Measurements from ENCODE around the gene UTF1.

UTF1 gene

DNA sequence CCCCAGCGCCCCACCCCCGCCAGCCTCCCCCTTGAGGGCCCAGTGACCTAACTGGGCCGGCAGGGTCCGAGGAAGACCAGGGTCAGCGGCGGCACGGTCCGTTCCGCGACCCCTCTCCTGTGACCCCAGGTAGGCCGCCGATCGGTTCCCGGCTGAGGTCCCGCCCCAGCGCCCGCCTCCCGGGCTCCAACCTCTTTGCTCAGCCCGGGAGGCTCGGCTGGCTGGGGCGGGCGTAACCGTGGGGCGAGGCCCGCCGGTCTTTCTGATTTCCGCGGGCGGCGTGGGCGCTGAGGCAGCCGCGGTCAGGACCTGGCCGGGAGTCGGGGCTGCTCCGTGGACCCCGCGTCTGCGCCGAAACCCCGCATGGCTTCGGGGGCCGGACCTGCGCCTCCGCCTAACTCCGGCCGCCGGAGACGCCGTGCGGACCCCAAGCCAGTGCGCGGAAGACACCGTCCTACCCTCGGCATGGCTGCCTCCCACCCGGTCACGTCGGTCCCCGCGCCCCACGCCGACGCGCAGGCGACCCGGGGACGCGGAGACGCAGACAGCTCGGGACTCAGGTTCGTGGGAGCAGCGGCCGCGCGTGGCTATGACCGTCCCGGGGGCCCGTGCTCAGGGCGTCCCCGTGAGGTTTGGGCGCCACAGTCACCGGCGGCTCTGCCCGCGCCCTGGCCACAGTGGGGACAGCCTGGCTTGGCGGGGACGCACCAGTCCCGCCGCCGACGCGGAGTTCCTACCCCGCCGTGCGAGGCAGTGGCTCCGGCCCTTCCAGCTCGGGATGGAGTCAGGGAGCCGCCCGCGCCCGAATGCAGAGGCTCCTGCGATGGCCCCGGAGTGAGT is 6.6 kb downstream of the UTF1 start:
- TF ChIP-seq FOXP2 (optimal IDR thresholded peaks at IDR 0.05; ENCODE audit: borderline replicate concordance, extremely low read depth, extremely low read length, insufficient read depth) (no peak), POLR2AphosphoS5 (IDR thresholded peaks at IDR 0.05; ENCODE audit: low read depth, low read length) (no peak), TAF1 (IDR thresholded peaks at IDR 0.05; ENCODE audit: borderline replicate concordance, insufficient read depth, low read length) (no peak), SIN3A (IDR thresholded peaks at IDR 0.05; ENCODE audit: borderline replicate concordance, insufficient read depth, low read length) (no peak)
- TF ChIP-seq, protein P1, sequence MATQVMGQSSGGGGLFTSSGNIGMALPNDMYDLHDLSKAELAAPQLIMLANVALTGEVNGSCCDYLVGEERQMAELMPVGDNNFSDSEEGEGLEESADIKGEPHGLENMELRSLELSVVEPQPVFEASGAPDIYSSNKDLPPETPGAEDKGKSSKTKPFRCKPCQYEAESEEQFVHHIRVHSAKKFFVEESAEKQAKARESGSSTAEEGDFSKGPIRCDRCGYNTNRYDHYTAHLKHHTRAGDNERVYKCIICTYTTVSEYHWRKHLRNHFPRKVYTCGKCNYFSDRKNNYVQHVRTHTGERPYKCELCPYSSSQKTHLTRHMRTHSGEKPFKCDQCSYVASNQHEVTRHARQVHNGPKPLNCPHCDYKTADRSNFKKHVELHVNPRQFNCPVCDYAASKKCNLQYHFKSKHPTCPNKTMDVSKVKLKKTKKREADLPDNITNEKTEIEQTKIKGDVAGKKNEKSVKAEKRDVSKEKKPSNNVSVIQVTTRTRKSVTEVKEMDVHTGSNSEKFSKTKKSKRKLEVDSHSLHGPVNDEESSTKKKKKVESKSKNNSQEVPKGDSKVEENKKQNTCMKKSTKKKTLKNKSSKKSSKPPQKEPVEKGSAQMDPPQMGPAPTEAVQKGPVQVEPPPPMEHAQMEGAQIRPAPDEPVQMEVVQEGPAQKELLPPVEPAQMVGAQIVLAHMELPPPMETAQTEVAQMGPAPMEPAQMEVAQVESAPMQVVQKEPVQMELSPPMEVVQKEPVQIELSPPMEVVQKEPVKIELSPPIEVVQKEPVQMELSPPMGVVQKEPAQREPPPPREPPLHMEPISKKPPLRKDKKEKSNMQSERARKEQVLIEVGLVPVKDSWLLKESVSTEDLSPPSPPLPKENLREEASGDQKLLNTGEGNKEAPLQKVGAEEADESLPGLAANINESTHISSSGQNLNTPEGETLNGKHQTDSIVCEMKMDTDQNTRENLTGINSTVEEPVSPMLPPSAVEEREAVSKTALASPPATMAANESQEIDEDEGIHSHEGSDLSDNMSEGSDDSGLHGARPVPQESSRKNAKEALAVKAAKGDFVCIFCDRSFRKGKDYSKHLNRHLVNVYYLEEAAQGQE (IDR thresholded peaks at IDR 0.05; ENCODE audit: insufficient read depth in 1 of 2, low read depth in 2 of 2, low read length in 2 of 2) = no peak

DNA sequence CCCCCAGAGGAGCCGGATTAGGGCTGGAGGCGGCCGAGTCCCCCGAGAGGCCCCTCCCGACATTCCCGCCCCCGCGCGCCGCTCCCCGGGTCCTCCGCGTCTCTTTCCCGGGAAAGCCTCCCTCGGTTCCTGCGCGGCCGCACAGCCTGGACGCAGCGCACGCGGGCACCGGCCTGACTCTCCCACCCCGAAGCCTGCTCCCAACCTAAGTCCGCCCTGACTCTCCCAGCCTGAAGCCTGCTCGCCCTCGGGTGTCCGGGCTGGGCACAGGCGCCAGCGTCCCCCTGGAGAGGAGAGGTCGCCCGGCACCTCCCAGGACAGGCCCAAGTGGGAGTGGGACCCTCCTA is 7.2 kb downstream of the UTF1 start:
- TF ChIP-seq TAF1 (IDR thresholded peaks at IDR 0.05; ENCODE audit: borderline replicate concordance, insufficient read depth, low read length) = no peak
- TF ChIP-seq, protein P1 (IDR thresholded peaks at IDR 0.05; ENCODE audit: insufficient read depth in 1 of 2, low read depth in 2 of 2, low read length in 2 of 2) = no peak
- no peak for TF ChIP-seq POLR2AphosphoS5 (IDR thresholded peaks at IDR 0.05; ENCODE audit: low read depth, low read length)
- TF ChIP-seq SIN3A (IDR thresholded peaks at IDR 0.05; ENCODE audit: borderline replicate concordance, insufficient read depth, low read length) = no peak
- TF ChIP-seq FOXP2 (optimal IDR thresholded peaks at IDR 0.05; ENCODE audit: borderline replicate concordance, extremely low read depth, extremely low read length, insufficient read depth) = no peak

DNA sequence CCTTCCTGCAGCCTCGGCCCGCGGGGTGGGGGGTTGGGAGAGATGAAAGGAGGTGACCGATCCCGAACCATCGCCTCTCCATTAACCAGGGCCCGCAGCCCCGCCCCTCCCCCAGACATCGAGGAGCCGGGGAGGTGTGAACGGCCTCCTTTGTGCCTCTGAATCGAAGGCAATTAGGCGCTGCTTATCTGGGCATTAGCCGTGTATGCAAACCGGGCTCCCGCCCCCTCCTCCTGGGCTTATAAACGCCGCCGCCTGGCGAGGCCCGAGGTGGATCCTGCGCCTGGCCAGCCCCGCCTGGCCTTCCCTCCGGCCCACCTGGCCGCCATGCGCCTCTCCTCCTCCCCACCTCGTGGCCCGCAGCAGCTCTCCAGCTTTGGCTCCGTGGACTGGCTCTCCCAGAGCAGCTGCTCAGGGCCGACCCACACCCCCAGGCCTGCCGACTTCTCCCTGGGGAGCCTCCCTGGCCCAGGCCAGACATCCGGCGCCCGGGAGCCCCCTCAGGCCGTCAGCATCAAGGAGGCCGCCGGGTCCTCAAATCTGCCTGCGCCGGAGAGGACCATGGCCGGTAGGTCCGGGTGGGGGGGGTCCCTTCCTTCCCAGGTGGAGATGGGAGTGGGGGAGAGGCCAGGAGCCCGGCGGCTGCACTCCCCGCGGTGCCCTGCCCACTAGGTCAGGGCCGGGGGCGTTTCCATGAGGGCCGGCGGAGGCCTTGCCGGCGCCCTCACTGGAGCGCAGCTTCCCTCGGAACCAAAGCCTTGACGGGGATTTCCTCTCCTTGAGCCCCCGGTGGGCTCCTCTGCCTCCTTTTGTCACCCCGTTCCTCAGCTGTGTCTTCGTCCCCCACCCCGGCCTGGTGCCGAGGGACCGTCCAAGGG is 7.8 kb downstream of the UTF1 start, which contains the start of gene VENTX:
Gene VENTX (plus strand): TSS at position 268 of the 878 bp plus-strand sequence. CDS start 60 bp downstream, at position 328.
- TF ChIP-seq SIN3A (IDR thresholded peaks at IDR 0.05; ENCODE audit: borderline replicate concordance, insufficient read depth, low read length) = no peak
- TF ChIP-seq FOXP2 (optimal IDR thresholded peaks at IDR 0.05; ENCODE audit: borderline replicate concordance, extremely low read depth, extremely low read length, insufficient read depth) = no peak
- no peak for TF ChIP-seq POLR2AphosphoS5 (IDR thresholded peaks at IDR 0.05; ENCODE audit: low read depth, low read length)
- TF ChIP-seq, protein P1 (IDR thresholded peaks at IDR 0.05; ENCODE audit: insufficient read depth in 1 of 2, low read depth in 2 of 2, low read length in 2 of 2) = no peak

DNA sequence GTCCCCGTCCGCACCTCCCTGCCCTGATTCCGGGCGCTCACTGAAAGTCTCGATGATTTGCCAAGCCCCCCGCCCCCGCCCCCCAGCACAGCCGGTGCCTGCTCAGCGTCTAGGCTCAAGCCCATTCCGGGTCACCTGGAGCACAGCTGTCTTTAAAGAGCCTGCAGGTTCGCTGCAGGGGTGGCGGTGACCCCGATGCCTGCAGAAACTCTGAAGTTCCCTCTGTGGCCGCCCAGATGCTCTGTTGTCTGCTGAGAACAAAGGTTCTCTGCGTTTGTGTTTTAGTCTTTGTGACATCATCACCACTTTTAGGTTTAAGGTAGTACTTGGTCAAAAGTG is 8.4 kb downstream of the UTF1 start:
- TF ChIP-seq TAF1 (IDR thresholded peaks at IDR 0.05; ENCODE audit: borderline replicate concordance, insufficient read depth, low read length) (no peak), FOXP2 (optimal IDR thresholded peaks at IDR 0.05; ENCODE audit: borderline replicate concordance, extremely low read depth, extremely low read length, insufficient read depth) (no peak), POLR2AphosphoS5 (IDR thresholded peaks at IDR 0.05; ENCODE audit: low read depth, low read length) (no peak), SIN3A (IDR thresholded peaks at IDR 0.05; ENCODE audit: borderline replicate concordance, insufficient read depth, low read length) (no peak)
- TF ChIP-seq, protein P1 (IDR thresholded peaks at IDR 0.05; ENCODE audit: insufficient read depth in 1 of 2, low read depth in 2 of 2, low read length in 2 of 2) = no peak
